HG02852 (cell line): ENCODE results near the gene SPRY4.
"Not testable (repeated sequence)": the region's sequence is repeated elsewhere in the genome, so short reads cannot be mapped to it uniquely, and the experiment has no call there.

Experiments used
- ATAC-seq: cut with Tn5 transposase; IDR thresholded peaks from one replicate; pipeline ENCODE4 v1.9.1; 2021; ENCODE audit warnings: mild to moderate bottlenecking, moderate library complexity; ENCODE audit not compliant: unreplicated experiment

The SPRY4 gene

GRCh38 chr5:142264084-142264483, 60.7 kb downstream of the SPRY4 start:
- ATAC-seq, result not testable (repeated sequence)

- no peak for ATAC-seq
These were observed 61.5 kb downstream of the SPRY4 start for GRCh38 chr5:142263346-142263745.

- no peak for ATAC-seq
These were observed 62.1 kb downstream of the SPRY4 start for GRCh38 chr5:142262683-142263082.
